Mesothelial cell of epicardium (in vitro differentiated cells): ENCODE data around the gene SEPHS2. TPM values are rescaled to one million over a fixed set of nuclear protein-coding genes. Genes with fewer than 3 reads are reported as not detected.

ENCODE experiments used
- DNase-seq, 2 experiments: peaks; one replicate each; pipeline ENCODE4 v3.0.0; 2021; ENCODE audit warnings: low spot score in 2 of 2; ENCODE audit not compliant: unreplicated experiment in 2 of 2
- H3K27ac Mint-ChIP-seq: 2 replicates; pipeline ENCODE4 v1.8.0; 2021; ENCODE audit warnings: mixed read lengths
- H3K27me3 Mint-ChIP-seq: 2 replicates; pipeline ENCODE4 v1.8.0; 2021; ENCODE audit warnings: low read depth, mixed read lengths
- H3K36me3 Mint-ChIP-seq: 2 replicates; pipeline ENCODE4 v1.8.0; 2021; ENCODE audit warnings: mixed read lengths
- H3K4me1 Mint-ChIP-seq: 2 replicates; pipeline ENCODE4 v1.8.0; 2021; ENCODE audit warnings: mixed read lengths
- H3K4me3 Mint-ChIP-seq: 2 replicates; pipeline ENCODE4 v1.8.0; 2021; ENCODE audit warnings: mild to moderate bottlenecking, moderate library complexity, mixed read lengths
- H3K9me3 Mint-ChIP-seq: 2 replicates; pipeline ENCODE4 v1.8.0; 2021; ENCODE audit warnings: mixed read lengths
- CTCF ChIP-seq: fragments of 200-600 bp; sonication (generic); IDR thresholded peaks from one replicate; pipeline ENCODE4 v1.5.0; 2021; ENCODE audit warnings: antibody characterized with exemption; ENCODE audit not compliant: unreplicated experiment
- total RNA-seq: library from RNA; stranded (reverse); gene quantifications from 3 replicates; pipeline ENCODE4 v1.2.1, GENCODE V29; 2021

SEPHS2 gene
- total RNA-seq, 1 donor from 2014 or later = 29.3 TPM

- Mint-ChIP-seq H3K4me1 (peaks cover 19% of the 10 kb centered on the region), H3K36me3 (peaks cover 6% of the 10 kb centered on the region)
Measured at GRCh38 chr16:30413112-30413806, 32.4 kb downstream of the SEPHS2 start.

GRCh38 chr16:30409125-30410060, 36.3 kb downstream of the SEPHS2 start:
- peak; percentile 78 to 97 for DNase-seq
- Mint-ChIP-seq H3K4me1 (peaks cover 10% of the 10 kb centered on the region), H3K9me3 (no peaks in the 10 kb centered on the region), H3K36me3 (peaks cover 6% of the 10 kb centered on the region), H3K27ac (peak overlapping the region; percentile 67), H3K27me3 (no peaks in the 10 kb centered on the region), H3K4me3 (peak overlapping the region; percentile 74)
- peak; percentile 87 for TF ChIP-seq CTCF

More at GRCh38 chr16:30413112-30413806, 32.4 kb downstream of the SEPHS2 start:
- Mint-ChIP-seq H3K27ac (no peak overlapping the region), H3K9me3 (no peaks in the 10 kb centered on the region), H3K4me3 (no peak overlapping the region), H3K27me3 (no peaks in the 10 kb centered on the region)
- TF ChIP-seq CTCF = no peak
- DNase-seq = no peak

GRCh38 chr16:30407804-30408534, 37.7 kb downstream of the SEPHS2 start:
- H3K4me1 Mint-ChIP-seq = peaks cover 10% of the 10 kb centered on the region
- H3K36me3 Mint-ChIP-seq = peaks cover 6% of the 10 kb centered on the region
- H3K9me3 Mint-ChIP-seq = no peaks in the 10 kb centered on the region
- TF ChIP-seq CTCF = no peak
- H3K4me3 Mint-ChIP-seq = peak overlapping the region; percentile 74
- no peaks in the 10 kb centered on the region for H3K27me3 Mint-ChIP-seq
- H3K27ac Mint-ChIP-seq = peak overlapping the region; percentile 25
- no peak for DNase-seq

- H3K9me3 Mint-ChIP-seq = no peaks in the 10 kb centered on the region
- peak within 1 kb of the TSS; percentile 83 for H3K4me3 Mint-ChIP-seq
- peak; percentile 80 to 88 for DNase-seq
- H3K36me3 Mint-ChIP-seq = peaks cover 6% of the 10 kb centered on the region
- H3K27ac Mint-ChIP-seq = peak within 1 kb of the TSS; percentile 88
- TF ChIP-seq CTCF = no peak
- peaks cover 10% of the 10 kb centered on the region for H3K4me1 Mint-ChIP-seq
- H3K27me3 Mint-ChIP-seq = no peaks in the 10 kb centered on the region
Measured at GRCh38 chr16:30407102-30407803, 38.4 kb downstream of the SEPHS2 start, which contains the start of gene ZNF771. ZNF771 (plus strand) TSS chr16:30407606; CDS start chr16:30408054, 448 bp downstream.

- DNase-seq = no peak
- no peak for TF ChIP-seq CTCF
- Mint-ChIP-seq H3K27ac (peak overlapping the region; percentile 88), H3K4me1 (peaks cover 10% of the 10 kb centered on the region), H3K9me3 (no peaks in the 10 kb centered on the region), H3K27me3 (no peaks in the 10 kb centered on the region), H3K4me3 (peak overlapping the region; percentile 83), H3K36me3 (peaks cover 2% of the 10 kb centered on the region)
Measured at GRCh38 chr16:30406795-30407101, 38.9 kb downstream of the SEPHS2 start.
